ENCODE results near the gene AHNAK2.

Gene AHNAK2

DNA sequence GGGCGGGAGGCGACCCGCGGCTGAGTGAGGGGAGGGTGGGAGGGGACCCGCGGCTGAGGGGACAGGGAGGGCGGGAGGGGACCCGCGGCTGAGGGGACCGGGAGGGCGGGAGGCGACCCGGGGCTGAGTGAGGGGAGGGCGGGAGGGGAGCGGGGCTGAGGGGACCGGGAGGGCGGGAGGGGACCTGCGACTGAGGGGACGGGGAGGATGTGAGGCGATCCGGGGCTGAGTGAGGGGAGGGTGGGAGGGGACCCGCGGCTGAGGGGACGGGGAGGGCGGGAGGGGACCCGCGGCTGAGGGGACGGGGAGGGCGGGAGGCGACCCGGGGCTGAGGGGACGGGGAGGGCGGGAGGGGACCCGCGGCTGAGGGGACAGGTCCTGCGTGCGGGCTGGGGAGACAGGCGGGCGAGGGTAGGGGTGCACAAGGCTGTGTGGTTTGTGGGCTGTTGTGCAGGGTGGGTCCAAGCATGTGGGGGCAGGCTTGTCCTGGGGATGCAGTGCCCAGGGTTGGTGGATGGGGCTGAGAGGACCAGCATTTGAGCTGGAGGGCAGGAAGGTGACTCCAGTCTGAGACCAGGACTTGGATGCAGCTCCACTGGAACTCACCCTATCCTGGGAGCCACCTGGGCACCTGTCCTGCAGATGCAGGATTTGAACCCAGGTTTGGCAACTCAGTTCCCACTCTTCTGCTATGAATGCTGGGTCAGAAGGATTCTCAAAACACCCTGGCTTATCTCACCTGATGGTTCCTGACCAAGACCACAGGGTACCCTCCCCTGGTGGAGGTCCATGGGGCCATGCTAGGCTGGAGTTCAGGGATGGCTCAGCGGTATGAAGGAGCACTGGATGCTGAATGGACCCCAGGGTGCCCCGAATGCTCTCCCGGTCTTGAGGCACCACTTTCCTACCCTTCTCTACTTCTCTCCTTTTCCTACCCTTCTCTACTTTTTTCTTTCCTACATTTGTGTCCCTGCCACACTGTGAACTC lies 44.1 kb downstream of the AHNAK2 start:
- Histone ChIP-seq H3K4me3 (ENCODE audit: extremely low read depth, insufficient read depth, low read length, poor library complexity, severe bottlenecking) (no peak overlapping the region), H3K4me1 (ENCODE audit: control insufficient read depth, insufficient read depth, low read length, poor library complexity, severe bottlenecking) (peaks cover 3% of the 10 kb centered on the region)
- WGBS, 2 experiments (ENCODE audit: insufficient coverage in 2 of 2) = 45 to 79% methylated on average over 3 to 8 of the region's 42 CpGs

DNA sequence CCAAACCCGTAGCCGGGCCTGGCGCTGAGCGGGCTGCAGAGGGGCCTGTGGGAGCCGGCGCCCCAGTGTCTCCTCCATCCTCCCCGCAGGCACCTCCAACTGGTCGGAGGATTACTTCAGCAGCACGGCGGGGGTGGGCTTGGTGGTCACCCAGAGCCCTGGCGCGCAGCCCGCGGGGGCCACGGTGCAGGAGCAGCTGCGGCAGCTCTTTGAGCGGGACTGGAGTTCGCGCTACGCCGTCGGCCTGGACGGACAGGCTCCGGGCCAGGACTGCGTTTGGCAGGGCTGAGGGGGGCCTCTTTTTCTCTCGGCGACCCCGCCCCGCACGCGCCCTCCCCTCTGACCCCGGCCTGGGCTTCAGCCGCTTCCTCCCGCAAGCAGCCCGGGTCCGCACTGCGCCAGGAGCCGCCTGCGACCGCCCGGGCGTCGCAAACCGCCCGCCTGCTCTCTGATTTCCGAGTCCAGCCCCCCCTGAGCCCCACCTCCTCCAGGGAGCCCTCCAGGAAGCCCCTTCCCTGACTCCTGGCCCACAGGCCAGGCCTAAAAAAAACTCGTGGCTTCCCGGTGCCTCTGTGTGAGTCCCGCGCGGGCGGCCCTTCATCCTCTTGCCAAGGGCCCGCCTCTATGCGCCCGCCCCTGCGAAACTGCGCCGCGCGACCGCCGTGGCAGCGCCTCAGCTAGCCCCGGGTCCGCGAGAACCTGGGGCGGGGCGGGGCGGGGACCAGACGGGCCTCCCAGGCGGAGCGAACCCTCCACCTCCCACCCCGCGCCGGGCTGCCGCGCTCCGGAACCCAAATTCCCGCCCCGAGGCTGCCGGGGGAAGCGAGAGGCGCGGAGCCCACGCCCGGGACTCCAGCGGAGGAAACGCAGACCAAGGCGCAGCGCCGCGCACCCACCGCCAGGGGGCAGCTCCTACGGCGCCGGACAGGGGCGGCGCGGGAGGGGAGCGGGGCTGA lies 45.2 kb downstream of the AHNAK2 start:
- Histone ChIP-seq H3K4me1 (ENCODE audit: control insufficient read depth, insufficient read depth, low read length, poor library complexity, severe bottlenecking) (peaks cover 3% of the 10 kb centered on the region), H3K36me3 (ENCODE audit: control insufficient read depth, insufficient read depth, low read length) (no peaks in the 10 kb centered on the region), H3K27ac (ENCODE audit: low read depth, low read length, severe bottlenecking) (no peak overlapping the region), H3K9me3 (ENCODE audit: control insufficient read depth, low read length) (no peaks in the 10 kb centered on the region), H3K4me3 (ENCODE audit: extremely low read depth, insufficient read depth, low read length, poor library complexity, severe bottlenecking) (peak overlapping the region; percentile 45)
- WGBS, 2 experiments (ENCODE audit: insufficient coverage in 2 of 2) = 3 to 6% methylated on average over 49 to 61 of the region's 100 CpGs

More for the DNA sequence above, 44.1 kb downstream of the AHNAK2 start:
- no peak overlapping the region for H3K27ac ChIP-seq (ENCODE audit: low read depth, low read length, severe bottlenecking)
- no peaks in the 10 kb centered on the region for H3K9me3 ChIP-seq (ENCODE audit: control insufficient read depth, low read length)
- no peaks in the 10 kb centered on the region for H3K36me3 ChIP-seq (ENCODE audit: control insufficient read depth, insufficient read depth, low read length)

DNA sequence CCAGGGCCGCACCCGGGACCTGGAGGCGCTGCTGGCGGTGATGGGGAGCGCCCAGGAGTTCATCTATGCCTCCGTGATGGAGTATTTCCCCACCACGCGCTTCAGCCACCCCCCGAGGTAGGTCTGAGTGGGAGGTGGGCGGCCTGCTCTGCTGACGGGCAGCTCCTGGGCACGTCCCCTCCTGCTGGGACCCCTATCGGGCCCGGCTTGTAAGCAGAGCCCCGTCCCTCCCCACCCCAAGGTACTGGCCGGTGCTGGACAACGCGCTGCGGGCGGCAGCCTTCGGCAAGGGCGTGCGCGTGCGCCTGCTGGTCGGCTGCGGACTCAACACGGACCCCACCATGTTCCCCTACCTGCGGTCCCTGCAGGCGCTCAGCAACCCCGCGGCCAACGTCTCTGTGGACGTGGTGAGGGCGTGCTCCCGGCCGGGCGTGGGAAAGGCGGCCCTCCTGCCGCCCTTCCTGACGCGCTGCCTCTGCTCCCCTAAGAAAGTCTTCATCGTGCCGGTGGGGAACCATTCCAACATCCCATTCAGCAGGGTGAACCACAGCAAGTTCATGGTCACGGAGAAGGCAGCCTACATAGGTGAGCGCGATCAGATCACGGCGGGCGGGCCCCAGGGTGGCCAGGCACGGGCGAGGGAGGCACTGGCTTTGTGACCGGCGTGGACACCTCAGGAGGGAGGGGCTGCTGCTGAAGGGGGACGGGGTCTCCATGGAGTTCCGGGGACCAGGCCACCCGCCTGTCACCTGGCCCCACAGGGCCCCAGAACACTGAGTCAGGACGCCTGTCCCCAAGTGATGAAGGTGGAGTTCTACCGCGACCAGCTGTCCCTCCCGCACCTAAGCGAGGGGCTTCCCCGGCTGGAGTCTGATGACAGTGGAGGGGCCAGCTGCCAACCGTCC lies 46.2 kb downstream of the AHNAK2 start:
- H3K4me3 ChIP-seq (ENCODE audit: extremely low read depth, insufficient read depth, low read length, poor library complexity, severe bottlenecking) = peak overlapping the region; percentile 45
- no peaks in the 10 kb centered on the region for H3K9me3 ChIP-seq (ENCODE audit: control insufficient read depth, low read length)
- H3K27ac ChIP-seq (ENCODE audit: low read depth, low read length, severe bottlenecking) = no peak overlapping the region
- peaks cover 3% of the 10 kb centered on the region for H3K4me1 ChIP-seq (ENCODE audit: control insufficient read depth, insufficient read depth, low read length, poor library complexity, severe bottlenecking)
- H3K36me3 ChIP-seq (ENCODE audit: control insufficient read depth, insufficient read depth, low read length) = no peaks in the 10 kb centered on the region
- 47 to 51% methylated on average over 50 to 54 of the region's 64 CpGs for WGBS, 2 experiments (ENCODE audit: insufficient coverage in 2 of 2)

DNA sequence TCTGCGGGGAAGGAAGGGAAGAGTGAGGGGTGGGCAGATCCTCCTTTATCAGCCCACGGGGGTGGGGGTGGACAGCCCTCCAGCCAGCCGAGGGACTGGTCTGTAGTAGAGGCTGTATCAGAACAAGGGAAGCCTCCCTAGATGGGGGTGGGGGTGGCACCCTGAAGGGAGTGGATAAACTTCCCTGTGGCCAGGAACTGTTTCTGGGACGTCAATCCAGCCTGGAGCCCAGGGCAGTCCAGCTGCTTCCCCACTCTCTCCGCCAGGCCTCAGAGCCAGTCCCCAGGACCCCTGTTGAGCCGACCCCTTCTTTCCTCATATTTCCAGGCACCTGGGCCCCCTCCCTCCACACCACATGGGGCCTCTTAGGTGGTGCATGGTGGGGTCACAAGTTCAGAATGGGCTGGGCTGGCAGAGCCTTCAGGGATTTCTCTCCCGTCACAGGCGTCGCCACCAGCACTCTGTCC lies 46.8 kb downstream of the AHNAK2 start:
- peaks cover 3% of the 10 kb centered on the region for H3K4me1 ChIP-seq (ENCODE audit: control insufficient read depth, insufficient read depth, low read length, poor library complexity, severe bottlenecking)
- H3K9me3 ChIP-seq (ENCODE audit: control insufficient read depth, low read length) = no peaks in the 10 kb centered on the region
- H3K36me3 ChIP-seq (ENCODE audit: control insufficient read depth, insufficient read depth, low read length) = no peaks in the 10 kb centered on the region
- 79 to 83% methylated on average over 7 to 8 of the region's 9 CpGs for WGBS, 2 experiments (ENCODE audit: insufficient coverage in 2 of 2)
- H3K27ac ChIP-seq (ENCODE audit: low read depth, low read length, severe bottlenecking) = no peak overlapping the region
- no peak overlapping the region for H3K4me3 ChIP-seq (ENCODE audit: extremely low read depth, insufficient read depth, low read length, poor library complexity, severe bottlenecking)

DNA sequence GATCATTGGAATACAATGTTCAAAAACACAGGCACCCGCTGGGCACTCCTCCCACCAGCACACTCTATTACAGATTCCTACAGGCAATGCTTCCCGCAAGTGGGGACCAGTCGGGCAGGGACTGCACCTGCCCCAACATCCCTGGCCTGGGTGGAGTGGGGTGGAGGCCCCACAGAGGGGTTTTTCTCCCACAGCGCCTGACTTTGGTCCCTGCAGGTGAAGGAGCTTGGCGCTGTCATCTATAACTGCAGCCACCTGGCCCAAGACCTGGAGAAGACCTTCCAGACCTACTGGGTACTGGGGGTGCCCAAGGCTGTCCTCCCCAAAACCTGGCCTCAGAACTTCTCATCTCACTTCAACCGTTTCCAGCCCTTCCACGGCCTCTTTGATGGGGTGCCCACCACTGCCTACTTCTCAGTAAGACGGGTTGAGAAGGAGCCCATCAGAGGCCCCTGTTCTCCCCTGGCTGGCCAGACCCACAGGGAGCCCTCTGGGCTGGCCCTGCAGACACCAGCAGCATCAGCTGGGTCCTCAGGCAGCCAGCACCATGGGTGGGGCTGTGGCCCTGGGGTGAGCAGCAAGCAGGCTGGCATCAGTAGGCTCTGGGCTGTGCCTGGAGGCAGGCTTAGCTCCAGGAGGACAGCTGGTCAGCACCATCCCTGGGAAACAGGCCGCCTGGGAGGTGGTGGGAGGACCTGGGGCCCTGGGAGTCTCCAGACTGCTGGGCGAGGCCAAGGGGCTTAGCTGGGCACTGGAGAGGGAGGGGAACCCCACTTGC lies 47.5 kb downstream of the AHNAK2 start:
- Histone ChIP-seq H3K4me1 (ENCODE audit: control insufficient read depth, insufficient read depth, low read length, poor library complexity, severe bottlenecking) (peaks cover 3% of the 10 kb centered on the region), H3K9me3 (ENCODE audit: control insufficient read depth, low read length) (no peaks in the 10 kb centered on the region), H3K4me3 (ENCODE audit: extremely low read depth, insufficient read depth, low read length, poor library complexity, severe bottlenecking) (no peak overlapping the region), H3K36me3 (ENCODE audit: control insufficient read depth, insufficient read depth, low read length) (no peaks in the 10 kb centered on the region), H3K27ac (ENCODE audit: low read depth, low read length, severe bottlenecking) (no peak overlapping the region)
- 88% methylated on average over 6 to 8 of the region's 10 CpGs for WGBS, 2 experiments (ENCODE audit: insufficient coverage in 2 of 2)

DNA sequence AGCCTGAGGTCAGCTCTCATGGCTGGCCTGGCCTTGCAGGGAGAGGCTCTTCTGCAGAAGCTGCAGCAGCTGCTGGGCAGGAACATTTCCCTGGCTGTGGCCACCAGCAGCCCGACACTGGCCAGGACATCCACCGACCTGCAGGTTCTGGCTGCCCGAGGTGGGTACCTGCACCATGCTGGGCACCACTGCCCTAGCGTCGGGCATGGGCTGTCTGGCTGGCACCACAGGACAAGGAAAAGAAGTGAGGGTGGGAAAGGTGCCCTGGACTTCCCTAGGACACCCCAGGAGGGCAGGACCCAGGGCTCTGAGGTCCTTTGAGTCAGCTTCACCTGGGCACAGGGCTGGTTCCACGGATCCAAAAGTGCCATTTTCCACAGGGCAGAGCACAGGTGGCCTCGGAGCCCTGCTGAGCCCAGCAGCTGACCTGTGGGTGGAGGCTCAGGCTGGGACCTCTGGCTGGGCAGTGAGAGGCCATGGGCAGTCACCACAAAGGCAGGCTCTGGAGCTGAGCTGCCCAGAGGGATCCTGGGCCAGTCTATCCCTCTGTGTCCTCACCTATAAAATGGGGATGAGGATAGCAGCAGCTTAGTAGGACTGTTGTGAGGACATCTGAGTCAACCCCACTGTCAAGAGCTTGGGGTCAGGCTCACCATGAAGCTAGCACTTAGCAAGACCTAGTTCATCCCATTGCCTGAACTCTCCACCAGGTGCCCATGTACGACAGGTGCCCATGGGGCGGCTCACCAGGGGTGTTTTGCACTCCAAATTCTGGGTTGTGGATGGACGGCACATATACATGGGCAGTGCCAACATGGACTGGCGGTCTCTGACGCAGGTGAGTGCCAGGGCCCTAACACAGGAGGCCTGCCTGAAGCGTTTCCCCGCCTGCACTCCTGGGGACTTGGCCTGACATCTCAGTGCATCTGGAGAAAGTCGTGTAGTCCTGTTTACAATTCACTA lies 48.6 kb downstream of the AHNAK2 start:
- no peaks in the 10 kb centered on the region for H3K36me3 ChIP-seq (ENCODE audit: control insufficient read depth, insufficient read depth, low read length)
- H3K9me3 ChIP-seq (ENCODE audit: control insufficient read depth, low read length) = no peaks in the 10 kb centered on the region
- peaks cover 3% of the 10 kb centered on the region for H3K4me1 ChIP-seq (ENCODE audit: control insufficient read depth, insufficient read depth, low read length, poor library complexity, severe bottlenecking)
- H3K4me3 ChIP-seq (ENCODE audit: extremely low read depth, insufficient read depth, low read length, poor library complexity, severe bottlenecking) = no peak overlapping the region
- H3K27ac ChIP-seq (ENCODE audit: low read depth, low read length, severe bottlenecking) = no peak overlapping the region
- 86 to 96% methylated on average over 14 of the region's 15 CpGs for WGBS, 2 experiments (ENCODE audit: insufficient coverage in 2 of 2)

DNA sequence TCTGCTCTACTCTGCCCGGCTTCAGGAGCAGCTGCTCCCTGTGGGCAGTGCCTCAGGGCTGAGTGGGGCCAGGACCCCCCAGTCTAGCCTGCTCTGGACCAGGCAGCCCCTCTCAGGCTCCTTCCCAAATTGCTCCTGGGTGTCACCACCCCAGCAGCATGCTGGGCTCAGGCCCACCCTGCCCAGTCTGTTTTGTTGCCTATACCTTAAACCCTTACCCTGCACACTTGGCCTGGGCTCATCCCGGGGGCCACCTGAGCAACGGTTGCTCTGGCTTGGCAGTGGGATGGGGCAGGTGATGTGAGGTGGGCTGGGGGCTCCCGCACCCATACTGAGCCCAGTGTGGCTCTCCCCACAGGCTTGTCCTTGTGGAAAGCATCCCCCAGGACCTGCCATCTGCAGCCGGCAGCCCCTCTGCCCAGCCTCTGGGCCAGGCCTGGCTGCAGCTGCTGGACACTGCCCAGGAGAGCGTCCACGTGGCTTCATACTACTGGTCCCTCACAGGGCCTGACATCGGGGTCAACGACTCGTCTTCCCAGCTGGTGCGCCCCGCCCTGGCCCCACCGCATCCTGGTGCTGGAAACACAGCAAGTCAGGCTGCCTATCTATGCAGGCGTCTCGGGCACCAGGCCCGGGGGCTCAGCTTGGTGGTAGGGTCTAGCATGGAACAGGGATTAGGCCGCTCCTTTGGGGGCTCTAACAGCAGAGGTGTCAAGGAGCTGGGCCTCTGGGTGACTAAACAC lies 49.6 kb downstream of the AHNAK2 start:
- peaks cover 3% of the 10 kb centered on the region for H3K4me1 ChIP-seq (ENCODE audit: control insufficient read depth, insufficient read depth, low read length, poor library complexity, severe bottlenecking)
- no peak overlapping the region for H3K27ac ChIP-seq (ENCODE audit: low read depth, low read length, severe bottlenecking)
- peaks cover 3% of the 10 kb centered on the region for H3K9me3 ChIP-seq (ENCODE audit: control insufficient read depth, low read length)
- H3K36me3 ChIP-seq (ENCODE audit: control insufficient read depth, insufficient read depth, low read length) = no peaks in the 10 kb centered on the region
- WGBS, 2 experiments (ENCODE audit: insufficient coverage in 2 of 2) = 88 to 96% methylated on average over 15 to 16 of the region's 17 CpGs
- H3K4me3 ChIP-seq (ENCODE audit: extremely low read depth, insufficient read depth, low read length, poor library complexity, severe bottlenecking) = no peak overlapping the region

DNA sequence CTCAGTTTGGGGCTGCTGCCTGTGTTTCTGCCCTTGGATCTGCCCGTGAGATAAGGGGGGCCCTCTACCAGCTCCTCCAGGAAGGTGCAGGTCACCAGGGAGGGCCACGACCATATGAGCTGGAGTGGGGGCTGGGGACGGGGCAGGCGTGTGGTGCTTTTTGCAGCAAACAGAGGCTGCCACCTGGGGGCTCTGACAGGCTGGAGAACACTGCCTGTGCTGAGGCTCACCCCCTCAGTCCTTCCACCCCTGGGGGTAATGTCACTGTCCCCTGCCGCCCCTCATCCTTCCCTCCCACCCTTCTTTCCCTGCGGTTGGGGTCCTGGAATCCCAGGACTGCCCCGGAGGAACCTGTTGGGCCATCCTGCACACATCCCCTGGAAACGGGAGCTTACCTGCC lies 50.3 kb downstream of the AHNAK2 start:
- Histone ChIP-seq H3K4me1 (ENCODE audit: control insufficient read depth, insufficient read depth, low read length, poor library complexity, severe bottlenecking) (peaks cover 3% of the 10 kb centered on the region), H3K27ac (ENCODE audit: low read depth, low read length, severe bottlenecking) (no peak overlapping the region), H3K4me3 (ENCODE audit: extremely low read depth, insufficient read depth, low read length, poor library complexity, severe bottlenecking) (no peak overlapping the region), H3K9me3 (ENCODE audit: control insufficient read depth, low read length) (peaks cover 5% of the 10 kb centered on the region), H3K36me3 (ENCODE audit: control insufficient read depth, insufficient read depth, low read length) (no peaks in the 10 kb centered on the region)
- 77 to 87% methylated on average over 5 to 8 of the region's 8 CpGs for WGBS, 2 experiments (ENCODE audit: insufficient coverage in 2 of 2)

All from mesodermal cell (in vitro differentiated cells).